AG10803 (cell line): Measurements from ENCODE around the gene DLG2.

ENCODE experiments used
- DNase-seq: peaks from one replicate; pipeline ENCODE4 v3.0.0; 2010; ENCODE audit warnings: low read depth
- H3K4me3 ChIP-seq: 2 replicates; pipeline ENCODE4 v1.5.1; 2011; ENCODE audit warnings: mild to moderate bottlenecking, low read length, control low read depth
- TF ChIP-seq, protein P1 (sequence below): conservative IDR thresholded peaks from 2 replicates; pipeline ENCODE4 v1.5.1; 2011; ENCODE audit warnings: mild to moderate bottlenecking, low read length, control low read depth, inconsistent platforms

DLG2 gene

DNA sequence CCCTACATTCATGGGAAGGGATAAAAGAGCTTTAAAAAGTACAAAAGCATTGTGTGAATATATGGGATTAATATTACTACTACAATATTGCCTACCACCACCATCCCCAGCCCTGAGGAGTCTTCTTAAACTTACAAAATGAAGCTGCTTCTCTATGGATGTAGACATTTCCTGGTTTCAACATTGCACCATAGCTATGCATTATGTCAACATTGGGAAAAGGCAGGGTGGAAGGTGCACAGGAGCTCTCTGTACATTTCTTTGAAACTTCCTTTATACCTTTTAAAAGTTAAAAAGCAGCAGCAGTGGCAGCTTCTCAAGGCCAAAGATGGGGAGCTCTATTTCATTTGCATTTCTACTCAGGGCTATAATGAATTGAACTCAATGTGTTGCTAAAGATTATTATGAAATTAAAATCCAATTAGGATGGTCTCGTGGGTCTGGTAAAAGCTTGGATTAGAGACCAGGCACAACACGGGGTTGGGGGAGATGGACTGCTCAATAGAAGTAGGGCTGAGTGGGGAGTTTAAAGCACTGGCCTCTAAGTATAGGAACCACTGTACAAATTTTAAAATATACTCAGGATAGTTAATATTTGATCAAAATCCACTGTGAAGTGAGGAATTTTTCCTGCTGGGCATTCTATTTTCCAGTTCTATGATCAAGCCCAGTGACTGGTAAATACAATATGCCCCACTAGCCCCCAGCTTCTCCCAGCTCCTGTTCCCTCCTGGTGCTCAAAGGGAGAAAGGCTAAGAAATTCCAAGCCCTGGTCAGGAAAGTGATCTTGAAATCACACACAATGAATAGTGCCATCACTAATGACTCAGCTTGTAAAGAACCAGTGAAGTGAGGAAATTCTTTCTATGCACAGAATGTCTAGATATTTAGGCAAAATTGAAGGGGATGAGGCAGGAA lies 1978.3 kb downstream of the DLG2 start:
- TF ChIP-seq, protein P1, sequence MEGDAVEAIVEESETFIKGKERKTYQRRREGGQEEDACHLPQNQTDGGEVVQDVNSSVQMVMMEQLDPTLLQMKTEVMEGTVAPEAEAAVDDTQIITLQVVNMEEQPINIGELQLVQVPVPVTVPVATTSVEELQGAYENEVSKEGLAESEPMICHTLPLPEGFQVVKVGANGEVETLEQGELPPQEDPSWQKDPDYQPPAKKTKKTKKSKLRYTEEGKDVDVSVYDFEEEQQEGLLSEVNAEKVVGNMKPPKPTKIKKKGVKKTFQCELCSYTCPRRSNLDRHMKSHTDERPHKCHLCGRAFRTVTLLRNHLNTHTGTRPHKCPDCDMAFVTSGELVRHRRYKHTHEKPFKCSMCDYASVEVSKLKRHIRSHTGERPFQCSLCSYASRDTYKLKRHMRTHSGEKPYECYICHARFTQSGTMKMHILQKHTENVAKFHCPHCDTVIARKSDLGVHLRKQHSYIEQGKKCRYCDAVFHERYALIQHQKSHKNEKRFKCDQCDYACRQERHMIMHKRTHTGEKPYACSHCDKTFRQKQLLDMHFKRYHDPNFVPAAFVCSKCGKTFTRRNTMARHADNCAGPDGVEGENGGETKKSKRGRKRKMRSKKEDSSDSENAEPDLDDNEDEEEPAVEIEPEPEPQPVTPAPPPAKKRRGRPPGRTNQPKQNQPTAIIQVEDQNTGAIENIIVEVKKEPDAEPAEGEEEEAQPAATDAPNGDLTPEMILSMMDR, result no peak
- no peak overlapping the region for H3K4me3 ChIP-seq
- no peak for DNase-seq

DNA sequence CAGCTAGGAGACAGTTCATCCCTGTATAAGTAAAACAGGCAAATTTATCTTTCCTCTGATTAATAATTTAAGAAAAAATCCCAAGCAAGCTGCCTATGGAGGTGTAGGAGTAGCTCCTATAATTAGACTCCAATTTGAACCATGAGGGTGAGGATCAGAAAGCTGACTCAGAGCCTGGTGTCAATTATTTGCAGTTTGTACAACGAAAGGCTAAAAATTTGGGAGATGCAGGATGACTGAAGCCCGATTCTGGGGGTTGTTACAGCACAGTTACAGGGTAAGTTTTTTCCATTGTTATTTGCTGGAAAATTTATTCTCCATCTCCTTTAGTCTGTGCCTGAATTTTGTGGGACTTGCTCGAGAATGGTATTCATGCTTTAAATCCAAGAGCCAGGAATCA lies 1981.6 kb downstream of the DLG2 start:
- no peak overlapping the region for H3K4me3 ChIP-seq
- DNase-seq, result no peak
- TF ChIP-seq, protein P1, result no peak

DNA sequence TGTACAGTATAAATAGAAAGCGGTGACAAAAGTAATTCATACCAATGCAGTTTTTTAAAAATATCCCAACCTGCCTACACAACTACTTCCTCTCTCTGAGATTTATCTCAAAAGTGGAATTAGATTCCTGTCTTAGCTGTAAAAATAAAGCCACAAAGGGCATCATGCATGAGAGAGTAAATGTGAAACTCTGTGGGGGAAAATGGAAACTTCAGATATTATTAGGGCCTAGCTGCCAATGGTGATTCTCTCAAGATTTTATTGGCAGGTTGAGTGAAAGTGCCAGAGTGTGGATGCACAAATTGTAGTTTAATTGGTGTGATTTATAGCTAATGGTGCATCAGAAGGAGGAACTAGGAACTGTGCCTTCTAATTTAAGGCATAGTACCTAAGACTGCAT lies 1984.0 kb downstream of the DLG2 start:
- DNase-seq, result no peak
- no peak overlapping the region for H3K4me3 ChIP-seq
- TF ChIP-seq, protein P1, result no peak

DNA sequence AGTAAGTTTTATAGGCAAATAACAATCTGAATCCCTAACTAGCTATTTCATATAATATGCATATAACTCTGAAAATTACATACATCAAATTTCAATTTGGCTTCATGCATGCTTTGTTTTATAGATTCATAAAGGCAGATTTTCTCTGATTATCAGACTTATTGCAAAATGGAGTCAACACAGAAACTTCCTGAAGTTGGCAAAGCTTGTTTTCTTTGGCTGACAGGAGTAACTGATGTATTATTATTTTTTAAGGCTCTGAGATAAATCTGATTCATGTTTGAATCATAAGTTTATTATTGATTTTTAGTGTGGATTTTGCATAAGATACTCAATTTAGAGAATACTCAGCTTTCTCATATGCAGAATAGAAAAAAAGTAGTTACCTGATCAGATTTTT lies 1984.6 kb downstream of the DLG2 start:
- no peak for DNase-seq
- TF ChIP-seq, protein P1, result no peak
- no peak overlapping the region for H3K4me3 ChIP-seq

DNA sequence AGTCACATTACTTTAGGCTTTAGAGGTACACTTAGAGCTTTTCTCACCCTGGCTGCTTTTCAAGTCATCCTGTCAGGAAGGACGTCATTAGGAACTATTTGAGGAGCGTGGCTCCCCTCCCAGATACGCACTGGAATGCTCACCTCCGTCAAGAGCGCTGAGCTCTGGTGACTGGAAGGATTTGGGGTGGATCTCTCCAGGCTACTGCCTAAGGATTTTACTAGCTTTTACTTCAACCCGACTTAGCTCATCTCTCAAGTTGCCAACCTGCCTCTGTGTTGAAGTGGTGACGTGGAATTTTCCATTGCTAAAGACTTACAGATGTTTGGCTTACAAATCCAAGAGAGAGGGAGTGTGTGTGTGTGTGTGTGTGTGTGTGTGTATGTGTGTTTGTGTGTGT lies 1985.6 kb downstream of the DLG2 start:
- TF ChIP-seq, protein P1, result no peak
- DNase-seq, result peak; percentile 78
- H3K4me3 ChIP-seq, result no peak overlapping the region

DNA sequence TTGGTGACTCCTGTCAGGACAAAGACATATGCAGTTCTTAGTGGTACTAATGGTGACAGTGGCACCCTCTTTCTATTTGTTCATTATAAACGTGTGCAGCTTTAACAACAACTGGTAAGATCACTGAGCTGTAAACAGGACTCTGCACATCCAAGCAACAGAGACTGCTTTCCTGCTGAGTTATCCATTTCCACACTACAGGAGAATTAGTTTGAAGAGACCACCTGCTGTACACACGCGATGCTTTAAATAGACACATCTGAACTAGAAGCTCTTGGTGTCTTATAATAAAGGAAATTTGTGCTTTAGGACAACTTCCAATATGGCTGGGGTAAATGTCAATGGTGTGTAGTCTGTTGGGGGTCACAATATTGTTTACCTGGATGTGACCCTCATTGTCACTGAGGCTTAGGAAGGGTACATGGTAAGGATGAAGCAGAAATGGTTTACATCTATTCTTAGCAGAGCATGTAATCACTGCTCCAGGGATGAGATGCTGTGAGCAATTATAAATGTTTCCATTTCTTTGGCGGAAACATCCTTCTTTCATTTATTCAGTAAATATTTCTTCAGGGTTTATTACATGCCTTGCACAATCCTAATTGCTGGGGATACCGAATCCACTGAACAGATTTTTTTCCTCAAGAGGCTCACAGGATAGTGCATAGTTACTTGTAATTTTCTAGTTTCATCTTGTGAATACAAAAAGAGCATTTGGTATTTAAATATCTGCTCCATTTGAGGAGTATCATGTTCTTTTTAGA lies 1987.0 kb downstream of the DLG2 start:
- DNase-seq, result no peak
- no peak overlapping the region for H3K4me3 ChIP-seq
- TF ChIP-seq, protein P1, result no peak
